Ovary (tissue), 9 donors: Measurements from ENCODE around the gene DHRS9. TPM values are rescaled to one million over a fixed set of nuclear protein-coding genes. Genes with fewer than 3 reads are reported as not detected.

ENCODE experiments used
- DNase-seq, 5 donors: peaks; one replicate each; pipeline ENCODE4 v3.0.0-alpha.2; 2019 to 2020
- H3K27ac ChIP-seq, 2 donors: fragments of 200-600 bp; one replicate each; pipeline versions ENCODE4 v1.5.1 to v1.8.0; 2019 to 2022
- H3K27me3 ChIP-seq: fragments of 200-600 bp; one replicate; pipeline ENCODE4 v1.8.0; 2022
- H3K36me3 ChIP-seq: fragments of 200-600 bp; sonication (generic); one replicate; pipeline ENCODE4 v1.5.1; 2019
- H3K4me1 ChIP-seq: one replicate; pipeline ENCODE4 v1.8.1; 2013; ENCODE audit warnings: mild to moderate bottlenecking, moderate library complexity; ENCODE audit not compliant: insufficient read depth
- H3K4me3 ChIP-seq: fragments of 200-600 bp; sonication (generic); one replicate; pipeline ENCODE4 v1.5.1; 2017
- H3K9me3 ChIP-seq, 2 donors: fragments of 200-600 bp in 1 of 2; sonication (generic) in 1 of 2; one replicate each; pipeline versions ENCODE4 v1.5.1 to v1.8.1; 2013 to 2019; ENCODE audit warnings: mild to moderate bottlenecking in 1 of 2, moderate library complexity in 1 of 2
- EP300 ChIP-seq: sonication (generic); formaldehyde crosslinking; IDR thresholded peaks from one replicate; pipeline ENCODE4 v1.6.1; 2017; ENCODE audit warnings: antibody characterized with exemption
- POLR2A ChIP-seq: fragments of 450-650 bp; IDR thresholded peaks from one replicate; pipeline ENCODE4 v1.6.1; 2017; ENCODE audit warnings: antibody characterized with exemption, mild to moderate bottlenecking, moderate library complexity
- WGBS, 3 donors: extraction: QIAGEN DNeasy Blood & Tissue Kit in 1 of 3; methylation state at CpG; one replicate each; pipeline versions ENCODE4 v1.1.5 to v1.1.7; 2013 to 2017; 5-methylcytosine and 5-hydroxymethylcytosine counted together
- intact Hi-C, 4 donors: fragments of 100-400 bp; cut with DNase I; formaldehyde crosslinking; loops; one replicate each; pipeline versions ENCODE4 v1.11.0 to v1.15.1; 2022 to 2023
- polyA plus RNA-seq, 2 donors: library from polyadenylated mRNA; stranded (reverse); fragments of 200-250 nt in 1 of 2; fragments of 350-450 nt in 1 of 2; fragmentation: Illumina TruSeq in 1 of 2; extraction: RNeasy Lipid Tissue Mini Kit (QIAGEN cat#74804) in 1 of 2; gene quantifications; one replicate each; pipeline ENCODE4 v1.2.3, GENCODE V29; 2013 to 2014
- total RNA-seq, 7 donors: library from RNA; depleted of rRNA in 2 of 7; stranded (reverse); fragments of >200 nt in 2 of 7; fragmentation: NEBNext Ultra II Directional in 3 of 7; extraction: Animal tissue kit (Norgen Biotek cat#: 25700) in 3 of 7; gene quantifications; one replicate each; pipeline versions ENCODE4 v1.1.0 to v1.2.4, GENCODE V29; 2016 to 2023
- TF ChIP-seq, protein P1 (sequence below), 3 donors: fragments of 450-650 bp in 2 of 3; fragments of 200-600 bp in 1 of 3; IDR thresholded peaks; one replicate each; pipeline versions ENCODE4 v1.5.1 to v1.8.0; 2016 to 2022; ENCODE audit warnings: antibody characterized with exemption in 3 of 3, mild to moderate bottlenecking in 1 of 3
- donor health status: DM: no; HTN: no; CAD: no; lungs with moderate emphysema.
- donor health status: DM: no; HTN: no; CAD: no.
- donor health status: Bipolar disorder and iron deficiency.
- donor health status: DM: yes; HTN: yes; CAD: no.
- donor health status: DM: no; HTN: no; CAD: no.
- donor health status: DM: yes; HTN: yes; CAD: no.

The DHRS9 gene
- total and polyA plus RNA-seq, 9 donors: 0.23 to 19.5 (median 0.37) TPM; not detected in 1

DNA sequence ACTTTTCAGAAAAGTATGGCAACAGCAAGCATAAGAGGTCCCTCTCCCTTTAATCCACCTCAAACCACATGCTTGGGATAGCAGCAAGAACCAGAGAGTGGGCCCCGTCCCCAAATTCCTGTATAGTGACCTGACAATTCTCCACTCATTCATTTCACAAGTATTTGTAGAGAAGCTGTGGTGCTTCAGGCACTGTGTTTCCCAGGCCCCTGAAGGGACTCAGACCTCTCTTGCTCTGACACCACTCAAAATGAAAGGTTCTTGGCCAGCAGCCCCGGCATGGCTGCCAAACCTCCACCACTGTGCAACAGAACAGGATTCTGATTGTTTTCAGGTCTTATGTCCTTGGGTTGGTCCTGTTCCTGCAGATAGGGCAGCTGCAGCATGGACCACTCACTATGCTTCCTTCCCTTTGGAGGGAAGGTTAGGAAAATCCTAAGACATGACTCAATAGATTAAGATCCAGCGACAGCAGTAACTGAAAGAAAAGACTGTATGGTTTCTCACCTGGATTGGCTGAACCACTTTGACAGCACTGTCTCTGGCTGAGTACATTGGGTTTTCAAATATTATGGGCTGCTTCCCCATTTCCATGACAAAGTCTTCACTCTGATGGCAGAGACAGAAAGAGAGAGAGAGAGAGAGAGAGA, 67.6 kb downstream of the DHRS9 start:
- Histone ChIP-seq H3K4me3 (no peak overlapping the region), H3K9me3 (no peaks in the 10 kb centered on the region), H3K27ac (no peak overlapping the region), H3K4me1 (no peaks in the 10 kb centered on the region), H3K36me3 (no peaks in the 10 kb centered on the region), H3K27me3 (no peaks in the 10 kb centered on the region)
- 47 to 57% (median 53%) methylated on average over 3 of the region's 3 CpGs for WGBS, 3 donors
- intact Hi-C loops: no loop called here
- TF ChIP-seq, protein P1, sequence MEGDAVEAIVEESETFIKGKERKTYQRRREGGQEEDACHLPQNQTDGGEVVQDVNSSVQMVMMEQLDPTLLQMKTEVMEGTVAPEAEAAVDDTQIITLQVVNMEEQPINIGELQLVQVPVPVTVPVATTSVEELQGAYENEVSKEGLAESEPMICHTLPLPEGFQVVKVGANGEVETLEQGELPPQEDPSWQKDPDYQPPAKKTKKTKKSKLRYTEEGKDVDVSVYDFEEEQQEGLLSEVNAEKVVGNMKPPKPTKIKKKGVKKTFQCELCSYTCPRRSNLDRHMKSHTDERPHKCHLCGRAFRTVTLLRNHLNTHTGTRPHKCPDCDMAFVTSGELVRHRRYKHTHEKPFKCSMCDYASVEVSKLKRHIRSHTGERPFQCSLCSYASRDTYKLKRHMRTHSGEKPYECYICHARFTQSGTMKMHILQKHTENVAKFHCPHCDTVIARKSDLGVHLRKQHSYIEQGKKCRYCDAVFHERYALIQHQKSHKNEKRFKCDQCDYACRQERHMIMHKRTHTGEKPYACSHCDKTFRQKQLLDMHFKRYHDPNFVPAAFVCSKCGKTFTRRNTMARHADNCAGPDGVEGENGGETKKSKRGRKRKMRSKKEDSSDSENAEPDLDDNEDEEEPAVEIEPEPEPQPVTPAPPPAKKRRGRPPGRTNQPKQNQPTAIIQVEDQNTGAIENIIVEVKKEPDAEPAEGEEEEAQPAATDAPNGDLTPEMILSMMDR (IDR thresholded peaks at IDR 0.05): no peak
- TF ChIP-seq POLR2A (no peak), EP300 (no peak)
- DNase-seq: no peak

- H3K4me1 ChIP-seq: no peaks in the 10 kb centered on the region
- no peak for TF ChIP-seq EP300
- TF ChIP-seq, protein P1 (IDR thresholded peaks at IDR 0.05): no peak
- no peak for TF ChIP-seq POLR2A
- no peak overlapping the region for H3K4me3 ChIP-seq
- H3K36me3 ChIP-seq: no peaks in the 10 kb centered on the region
- intact Hi-C loops: no loop called here
- H3K9me3 ChIP-seq: no peaks in the 10 kb centered on the region
- 77 to 85% (median 77%) methylated on average over 2 of the region's 2 CpGs for WGBS, 3 donors
- DNase-seq: no peak
- H3K27ac ChIP-seq: no peak overlapping the region
- H3K27me3 ChIP-seq: no peaks in the 10 kb centered on the region
Observed at GRCh38 chr2:169137924-169138323, 68.6 kb downstream of the DHRS9 start.

GRCh38 chr2:169139145-169139544, 69.8 kb downstream of the DHRS9 start:
- 59 to 65% (median 59%) methylated on average over 7 of the region's 7 CpGs for WGBS, 3 donors
- H3K27ac ChIP-seq: no peak overlapping the region

DNA sequence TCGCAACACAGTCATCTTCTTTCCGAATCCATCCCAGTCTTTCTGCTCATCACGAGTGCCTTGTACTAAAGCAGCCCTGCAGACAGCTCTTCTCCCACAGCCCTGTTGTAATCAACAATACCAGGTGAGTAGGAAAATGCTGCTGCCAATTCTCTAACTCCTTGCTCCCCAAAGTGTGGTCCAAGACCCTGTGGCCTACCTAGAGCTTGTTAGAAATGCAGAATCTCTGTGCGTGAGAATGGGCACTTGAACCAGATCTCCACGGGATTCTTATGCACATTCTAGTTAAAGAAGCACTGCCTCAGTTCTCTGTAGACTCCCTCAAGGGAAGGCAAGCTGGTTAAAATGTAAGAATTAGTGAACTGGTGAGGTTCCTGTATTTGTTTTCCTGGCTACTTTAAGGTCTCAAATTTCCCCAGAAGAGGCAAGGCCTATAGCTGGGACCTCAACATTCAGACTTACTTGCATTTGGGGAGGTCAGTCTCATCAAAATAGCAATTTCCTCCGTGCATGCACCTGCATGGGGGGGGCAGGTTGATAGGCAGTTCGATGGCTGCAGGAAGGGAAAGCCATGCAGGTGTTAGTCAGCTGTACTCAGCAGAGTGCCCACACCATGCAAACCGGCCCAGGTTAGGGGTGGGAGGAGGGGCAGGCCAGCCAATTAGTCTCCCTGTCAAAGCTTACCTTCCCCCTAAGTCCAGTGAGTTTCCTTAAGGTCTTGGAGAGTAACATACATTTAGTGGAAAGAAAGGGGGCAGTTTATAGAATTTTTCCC, 70.8 kb downstream of the DHRS9 start:
- no peak for TF ChIP-seq POLR2A
- TF ChIP-seq EP300: no peak
- TF ChIP-seq, protein P1 (IDR thresholded peaks at IDR 0.05): no peak
- no peak overlapping the region for H3K4me3 ChIP-seq
- intact Hi-C loops: no loop called here
- H3K4me1 ChIP-seq: no peaks in the 10 kb centered on the region
- H3K9me3 ChIP-seq: no peaks in the 10 kb centered on the region
- H3K36me3 ChIP-seq: no peaks in the 10 kb centered on the region
- H3K27ac ChIP-seq: no peak overlapping the region
- no peaks in the 10 kb centered on the region for H3K27me3 ChIP-seq
- WGBS, 3 donors: 51 to 72% (median 58%) methylated on average over 7 to 8 of the region's 8 CpGs
- no peak for DNase-seq

More at GRCh38 chr2:169139145-169139544, 69.8 kb downstream of the DHRS9 start:
- Histone ChIP-seq H3K4me3 (no peak overlapping the region), H3K27me3 (no peaks in the 10 kb centered on the region), H3K9me3 (no peaks in the 10 kb centered on the region), H3K36me3 (no peaks in the 10 kb centered on the region), H3K4me1 (no peaks in the 10 kb centered on the region)
- TF ChIP-seq EP300: no peak
- TF ChIP-seq POLR2A: no peak
- TF ChIP-seq, protein P1 (IDR thresholded peaks at IDR 0.05): no peak
- no peak for DNase-seq
- intact Hi-C loops: no loop called here
